GM12878 (cell line): ENCODE results near the gene MEIS2.

Experiments used
- BRCA1 ChIP-seq: IDR thresholded peaks from 2 replicates; pipeline ENCODE4 v1.6.1; 2011; ENCODE audit warnings: low read depth, low read length, improper control_type of control experiment
- CTCF ChIP-seq, 3 experiments: IDR thresholded peaks in 2 of 3; conservative IDR thresholded peaks in 1 of 3; 2 replicates each; pipeline ENCODE4 v1.5.1; 2011; ENCODE audit warnings: low read depth in 3 of 3, low read length in 3 of 3, mild to moderate bottlenecking in 3 of 3, control low read depth in 2 of 3, moderate library complexity in 2 of 3, inconsistent platforms in 1 of 3, mixed read lengths in 1 of 3; ENCODE audit not compliant: control insufficient read depth in 2 of 3, insufficient read depth in 1 of 3; ENCODE audit errors: extremely low read depth in 1 of 3
- EZH2 ChIP-seq: IDR thresholded peaks from 2 replicates; pipeline ENCODE4 v1.6.1; 2012; ENCODE audit warnings: low read depth, mild to moderate bottlenecking, control low read depth, inconsistent platforms, low read length, borderline replicate concordance; ENCODE audit not compliant: control insufficient read depth
- HDAC2 ChIP-seq: fragments of 200-600 bp; sonication (generic); IDR thresholded peaks from 2 replicates; pipeline ENCODE4 v1.6.1; 2017
- MYC ChIP-seq: IDR thresholded peaks from 2 replicates; pipeline ENCODE4 v1.6.1; 2011; ENCODE audit warnings: mild to moderate bottlenecking, low read length, moderate library complexity, inconsistent platforms; ENCODE audit not compliant: insufficient read depth, insufficient replicate concordance, insufficient read length, severe bottlenecking
- NFIC ChIP-seq: IDR thresholded peaks from 2 replicates; pipeline ENCODE4 v1.6.1; 2012; ENCODE audit warnings: low read depth, mild to moderate bottlenecking, inconsistent platforms, low read length, moderate library complexity

GRCh38 chr15:36961956-36962355, 138.4 kb downstream of the MEIS2 start:
- TF ChIP-seq HDAC2 = no peak
- TF ChIP-seq EZH2 = no peak
- TF ChIP-seq MYC = no peak
- TF ChIP-seq NFIC = no peak
- TF ChIP-seq CTCF (IDR thresholded peaks at IDR 0.05 in 2 of 3, conservative IDR thresholded peaks at IDR 0.05 in 1 of 3; ENCODE audit: control insufficient read depth in 2 of 3, extremely low read depth in 1 of 3, insufficient read depth in 1 of 3, low read depth in 3 of 3, low read length in 3 of 3) = no peak
- no peak for TF ChIP-seq BRCA1
